Right cardiac atrium (tissue), 5 donors: ENCODE measurements around the gene SLC2A1. TPM values are rescaled to one million over a fixed set of nuclear protein-coding genes. Genes with fewer than 3 reads are reported as not detected.

Source experiments
- ATAC-seq, 2 donors: fragments of 200-7000 bp; cut with Tn5 transposase; one replicate each; pipeline versions ENCODE4 v1.8.0 to v1.9.1; 2020; ENCODE audit warnings: moderate library complexity in 2 of 2, mild to moderate bottlenecking in 1 of 2
- DNase-seq, 3 donors: peaks; one replicate each; pipeline ENCODE4 v3.0.0-alpha.2; 2020
- H3K27ac ChIP-seq: one replicate; pipeline ENCODE4 v1.5.1; 2013; ENCODE audit warnings: mild to moderate bottlenecking, low read length, control low read depth, moderate library complexity
- H3K27me3 ChIP-seq: one replicate; pipeline ENCODE4 v1.6.1; 2013; ENCODE audit not compliant: control insufficient read depth, insufficient read depth
- H3K4me1 ChIP-seq: one replicate; pipeline ENCODE4 v1.6.1; 2013; ENCODE audit warnings: low read length; ENCODE audit not compliant: control insufficient read depth, insufficient read depth
- H3K4me3 ChIP-seq: one replicate; pipeline ENCODE4 v1.5.1; 2013; ENCODE audit warnings: low read length, control low read depth
- H3K9me3 ChIP-seq: one replicate; pipeline ENCODE4 v1.6.1; 2013; ENCODE audit warnings: low read length; ENCODE audit not compliant: control insufficient read depth
- WGBS: extraction: QIAGEN DNeasy Blood & Tissue Kit; methylation state at CpG from one replicate; pipeline ENCODE4 v1.1.7; 2013; 5-methylcytosine and 5-hydroxymethylcytosine counted together
- intact Hi-C, 4 donors: fragments of 100-400 bp; cut with DNase I; formaldehyde crosslinking; loops; one replicate each; pipeline versions ENCODE4 v1.11.0 to v1.14.0; 2022 to 2023
- polyA plus RNA-seq: library from polyadenylated mRNA; stranded (reverse); fragments of 200-250 nt; gene quantifications from one replicate; pipeline ENCODE4 v1.2.3, GENCODE V29; 2013
- total RNA-seq, 4 donors: library from RNA; stranded (reverse); fragmentation: NEBNext Ultra II Directional; extraction: Animal tissue kit (Norgen Biotek cat#: 25700); gene quantifications; one replicate each; pipeline ENCODE4 v1.2.1, GENCODE V29; 2021
- donor health status: healthy with polysubstance abuse.
- donor health status: DM: no; HTN: yes; CAD: no.
- donor health status: DM: no; HTN: no; CAD: no.
- donor health status: DM: no; HTN: yes; CAD: no; lungs with severe emphysema.
- donor health status: DM: yes; HTN: yes; CAD: no.

SLC2A1 gene
- total and polyA plus RNA-seq, 5 donors, result 8.1 to 25.7 (median 14.5) TPM

DNA sequence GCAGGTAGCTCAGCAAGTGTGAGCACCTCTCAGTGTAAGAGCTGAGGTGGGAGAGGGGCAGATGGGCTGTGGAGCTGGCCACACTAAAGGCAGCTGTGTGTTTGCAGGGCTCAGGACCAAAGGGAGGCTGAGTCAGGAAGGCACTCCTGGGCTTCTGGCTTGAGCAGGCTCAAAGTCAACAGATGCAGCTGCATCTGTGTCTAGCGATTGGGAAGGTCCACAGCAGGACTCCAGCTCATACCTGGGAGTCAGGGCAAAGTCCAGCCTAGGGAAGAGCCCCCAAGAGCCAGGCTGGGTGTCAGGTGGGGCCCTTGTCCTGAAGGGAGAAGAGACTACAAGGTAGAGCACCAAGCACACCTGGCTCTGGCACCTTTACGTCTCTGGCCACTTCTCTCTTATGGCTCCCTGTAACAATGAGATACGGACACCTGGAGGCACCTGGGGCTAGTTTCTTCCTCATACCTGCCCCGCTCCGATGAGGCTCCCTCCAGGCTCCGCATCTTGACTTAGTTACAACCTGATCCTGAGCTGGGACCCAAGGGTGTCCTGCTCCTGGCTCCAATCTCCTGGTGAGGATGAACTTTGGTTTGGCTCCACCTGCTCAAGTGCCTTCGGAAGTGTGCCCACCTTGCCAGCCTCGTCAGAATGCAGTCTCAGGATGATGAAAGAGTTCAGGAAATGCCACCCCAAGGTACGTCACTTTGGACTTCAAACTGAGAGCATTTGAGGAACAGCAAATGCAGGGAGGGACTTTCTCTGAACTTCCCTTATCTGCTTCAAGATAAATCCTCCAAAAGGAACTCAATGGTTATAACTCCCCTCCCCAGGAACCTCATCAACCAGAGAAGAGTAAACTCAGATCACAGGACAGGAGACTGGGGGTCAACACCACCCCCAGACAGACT, 21.5 kb upstream of the SLC2A1 start:
- Histone ChIP-seq H3K4me1 (no peaks in the 10 kb centered on the region), H3K9me3 (no peaks in the 10 kb centered on the region), H3K27ac (no peak overlapping the region), H3K4me3 (no peak overlapping the region), H3K27me3 (no peaks in the 10 kb centered on the region)
- WGBS, result 84% methylated on average over 9 of the region's 9 CpGs
- intact Hi-C loops, result no loop called here
- no peak for ATAC-seq
- DNase-seq, result no peak

DNA sequence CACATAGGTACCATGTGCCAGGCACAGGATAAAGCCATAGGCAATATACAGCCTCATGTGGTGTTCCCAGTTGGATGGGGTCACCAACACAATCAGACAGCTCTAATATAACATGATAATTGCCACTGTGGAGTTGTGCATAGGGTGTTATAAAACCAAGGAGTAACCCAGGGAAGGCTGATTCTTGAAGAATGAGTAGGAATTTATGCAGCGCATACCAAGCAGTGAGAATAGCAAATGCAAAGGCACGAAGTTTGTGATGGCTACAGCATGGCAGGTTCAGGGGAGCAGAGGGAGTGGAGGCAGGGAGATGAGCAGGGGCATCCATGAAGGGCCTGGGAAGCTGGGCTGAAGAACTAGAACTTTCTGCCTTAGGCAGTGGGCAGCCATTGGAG, 20.4 kb upstream of the SLC2A1 start:
- Histone ChIP-seq H3K4me1 (no peaks in the 10 kb centered on the region), H3K27me3 (no peaks in the 10 kb centered on the region), H3K27ac (no peak overlapping the region), H3K9me3 (no peaks in the 10 kb centered on the region), H3K4me3 (no peak overlapping the region)
- 93% methylated on average over 2 of the region's 2 CpGs for WGBS
- DNase-seq, result no peak
- intact Hi-C loops, result no loop called here
- ATAC-seq, result no peak

DNA sequence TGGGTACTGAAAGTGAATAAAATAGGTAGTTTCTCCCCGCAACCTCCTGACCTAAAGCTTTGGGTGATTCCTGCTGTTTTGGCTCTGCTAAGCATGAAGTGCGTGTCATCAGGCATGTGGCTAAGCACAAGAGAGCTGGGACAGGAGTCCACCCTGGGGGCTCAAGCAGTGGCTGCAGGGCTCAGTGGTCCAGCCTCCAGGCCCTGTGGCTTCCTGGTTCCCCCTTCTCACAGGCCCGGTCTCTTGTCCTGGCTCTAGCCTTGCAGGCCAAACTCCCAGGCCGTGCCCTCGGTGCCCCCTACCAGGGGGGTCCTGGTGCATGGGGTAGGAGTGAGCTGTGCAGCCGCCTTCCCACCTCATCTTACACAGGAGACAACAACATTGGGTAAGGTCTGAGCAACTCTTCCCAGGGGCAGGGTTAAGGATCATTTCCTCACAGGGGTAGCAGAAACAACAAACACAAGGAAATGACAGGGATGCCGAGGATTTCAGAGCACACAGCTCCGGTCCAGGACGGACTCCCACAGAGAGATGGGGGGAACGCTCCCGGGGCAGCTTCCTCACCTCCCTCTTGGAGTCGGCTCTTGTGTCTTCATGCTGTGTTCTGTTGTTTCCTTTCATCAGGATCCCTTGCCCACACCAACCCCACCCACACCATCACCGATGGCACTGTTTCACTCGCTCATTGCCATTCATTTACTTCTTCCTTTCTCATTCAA, 19.8 kb upstream of the SLC2A1 start:
- DNase-seq (no peak), ATAC-seq (peak in 1 of 2 donors; percentile 20)
- Histone ChIP-seq H3K27me3 (no peaks in the 10 kb centered on the region), H3K4me1 (no peaks in the 10 kb centered on the region), H3K27ac (no peak overlapping the region), H3K9me3 (no peaks in the 10 kb centered on the region), H3K4me3 (no peak overlapping the region)
- intact Hi-C loops, result no loop called here
- 72% methylated on average over 14 of the region's 14 CpGs for WGBS

DNA sequence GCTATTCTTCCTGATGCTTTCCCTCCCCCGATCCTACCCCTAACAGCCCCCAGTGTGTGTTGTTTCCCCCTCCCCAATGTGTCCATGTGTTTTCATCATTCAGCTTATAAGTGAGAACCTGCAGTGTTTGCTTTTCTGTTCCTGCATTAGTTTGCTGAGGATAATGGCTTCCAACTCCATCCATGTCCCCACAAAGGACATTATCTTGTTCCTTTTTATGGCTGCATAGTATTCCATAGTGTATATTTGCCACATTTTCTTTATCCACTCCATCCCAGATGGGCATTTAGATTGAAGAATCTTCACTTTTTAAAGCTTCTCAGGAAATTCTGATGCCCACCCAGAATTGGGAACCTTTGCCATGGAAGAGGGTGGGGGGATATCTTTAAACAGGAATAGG, 19.0 kb upstream of the SLC2A1 start:
- intact Hi-C loops, result no loop called here
- Histone ChIP-seq H3K27ac (no peak overlapping the region), H3K27me3 (no peaks in the 10 kb centered on the region), H3K9me3 (no peaks in the 10 kb centered on the region), H3K4me3 (no peak overlapping the region), H3K4me1 (no peaks in the 10 kb centered on the region)
- DNase-seq, result no peak
- ATAC-seq, result no peak
- 98% methylated on average over 1 of the region's 1 CpG for WGBS

DNA sequence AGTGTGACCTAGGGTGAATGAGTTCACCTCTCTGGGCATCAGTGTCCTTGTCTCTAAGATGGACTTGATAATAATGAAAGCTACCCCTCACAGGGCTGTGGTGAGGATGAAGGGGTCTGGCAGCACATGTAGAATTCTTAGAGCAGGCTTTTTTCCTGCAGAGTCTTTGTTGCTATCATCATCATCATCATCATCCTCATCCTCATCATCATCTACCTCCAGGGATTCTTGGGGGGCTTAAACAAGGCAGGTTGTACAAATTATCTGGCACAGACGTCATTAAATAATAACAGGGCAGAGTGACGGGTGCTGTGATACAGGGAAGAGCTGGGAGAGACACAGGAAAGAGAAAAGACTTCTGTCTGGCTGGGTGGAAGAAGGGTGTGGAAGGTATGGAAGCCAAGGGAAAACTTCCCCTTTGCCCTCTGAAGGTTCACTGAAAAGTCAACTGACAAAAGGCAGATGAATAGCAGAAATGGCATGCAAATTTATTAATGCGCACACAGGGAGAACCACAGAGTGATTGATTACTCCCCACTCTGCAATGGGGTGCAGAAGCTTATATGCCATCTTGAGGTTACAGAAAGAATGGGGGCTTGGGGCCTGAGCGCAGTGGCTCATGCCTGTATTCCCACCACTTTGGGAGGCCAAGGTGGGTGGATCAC, 17.0 kb upstream of the SLC2A1 start:
- no peak for ATAC-seq
- no peak for DNase-seq
- WGBS, result 84% methylated on average over 4 of the region's 4 CpGs
- Histone ChIP-seq H3K4me1 (no peaks in the 10 kb centered on the region), H3K4me3 (no peak overlapping the region), H3K27me3 (no peaks in the 10 kb centered on the region), H3K9me3 (no peaks in the 10 kb centered on the region), H3K27ac (no peak overlapping the region)
- intact Hi-C loops, result no loop called here

DNA sequence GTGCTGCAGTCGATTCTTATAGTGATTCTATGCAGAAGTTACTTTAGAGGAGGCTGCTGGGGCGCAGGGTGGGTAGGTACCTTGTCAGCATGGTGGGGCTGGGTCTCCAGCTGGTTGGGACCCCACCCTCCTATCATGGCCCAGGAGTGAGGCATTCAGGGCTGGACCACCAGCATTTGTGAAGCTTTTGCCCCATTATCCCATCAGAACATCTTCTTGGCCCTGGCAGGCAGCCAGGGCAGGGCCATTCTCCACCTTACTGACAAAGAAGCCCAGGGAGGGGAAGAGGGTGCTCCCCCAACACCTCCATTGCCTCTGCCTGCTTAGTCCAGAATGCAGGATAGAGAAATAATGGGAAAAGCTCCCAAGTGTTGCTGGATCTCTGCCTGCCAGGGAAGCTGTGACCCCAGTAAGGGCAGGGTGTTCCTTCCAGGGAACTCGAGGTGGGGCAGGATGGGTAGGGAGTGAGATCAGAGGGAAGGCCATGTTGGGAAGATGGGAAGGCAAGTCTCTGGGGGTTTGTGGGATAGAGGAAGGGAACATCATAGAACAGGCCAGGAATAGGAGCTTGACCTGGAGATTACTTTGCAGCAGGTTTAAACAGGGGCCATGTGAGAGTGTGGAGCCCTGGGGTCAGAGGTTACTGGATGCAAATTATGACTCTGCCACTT, 16.2 kb upstream of the SLC2A1 start:
- Histone ChIP-seq H3K27me3 (no peaks in the 10 kb centered on the region), H3K27ac (no peak overlapping the region), H3K4me3 (no peak overlapping the region), H3K4me1 (no peaks in the 10 kb centered on the region), H3K9me3 (no peaks in the 10 kb centered on the region)
- WGBS, result 76% methylated on average over 3 of the region's 3 CpGs
- no peak for DNase-seq
- intact Hi-C loops, result no loop called here
- ATAC-seq, result no peak

DNA sequence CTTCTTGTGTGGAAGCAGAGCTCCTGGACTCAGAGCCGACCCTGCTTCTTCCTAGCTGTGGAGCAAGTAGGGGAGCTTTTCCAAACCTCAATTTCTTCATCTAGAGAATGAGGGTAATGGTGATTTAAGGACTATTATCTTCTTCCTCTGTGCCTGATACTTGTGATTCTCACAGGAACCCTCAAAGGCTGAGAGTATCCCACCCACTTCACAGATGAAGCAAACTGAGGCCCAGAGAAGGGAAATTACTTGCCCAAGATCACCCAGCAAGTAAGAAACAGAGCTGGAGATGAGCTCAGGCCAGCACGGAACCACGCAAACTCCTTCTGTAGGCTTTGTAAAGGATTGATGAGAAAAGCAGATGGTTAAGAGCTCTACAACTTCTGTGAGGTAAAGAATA, 15.1 kb upstream of the SLC2A1 start:
- intact Hi-C loops, result no loop called here
- DNase-seq, result no peak
- Histone ChIP-seq H3K27me3 (no peaks in the 10 kb centered on the region), H3K4me3 (no peak overlapping the region), H3K9me3 (no peaks in the 10 kb centered on the region), H3K4me1 (no peaks in the 10 kb centered on the region), H3K27ac (no peak overlapping the region)
- no peak for ATAC-seq
- 94% methylated on average over 3 of the region's 3 CpGs for WGBS

DNA sequence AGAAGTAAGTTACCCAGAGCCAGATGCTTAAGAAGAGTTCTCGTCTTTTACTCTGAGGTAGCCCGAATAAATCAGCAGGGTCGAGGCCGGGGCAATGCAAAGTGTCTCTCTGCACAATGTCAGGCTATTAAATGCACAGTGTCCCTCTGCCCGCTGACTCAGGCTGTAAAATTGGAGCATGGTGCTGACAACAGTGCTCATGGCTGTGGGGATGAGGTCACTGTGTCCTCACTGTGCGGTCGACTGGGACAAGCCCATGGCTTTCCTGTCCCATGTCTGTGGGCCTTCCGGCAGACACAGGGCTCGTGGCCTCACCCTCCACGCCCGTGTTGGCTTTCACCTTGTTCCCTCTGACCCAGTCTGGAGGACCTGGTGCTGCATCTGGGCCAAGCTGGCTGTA, 14.6 kb upstream of the SLC2A1 start:
- intact Hi-C loops, result no loop called here
- Histone ChIP-seq H3K27ac (no peak overlapping the region), H3K27me3 (no peaks in the 10 kb centered on the region), H3K9me3 (no peaks in the 10 kb centered on the region), H3K4me3 (no peak overlapping the region), H3K4me1 (no peaks in the 10 kb centered on the region)
- ATAC-seq (peak; percentile 65 to 78), DNase-seq (peak in 1 of 3 donors; percentile 48)
- 61% methylated on average over 11 of the region's 11 CpGs for WGBS

DNA sequence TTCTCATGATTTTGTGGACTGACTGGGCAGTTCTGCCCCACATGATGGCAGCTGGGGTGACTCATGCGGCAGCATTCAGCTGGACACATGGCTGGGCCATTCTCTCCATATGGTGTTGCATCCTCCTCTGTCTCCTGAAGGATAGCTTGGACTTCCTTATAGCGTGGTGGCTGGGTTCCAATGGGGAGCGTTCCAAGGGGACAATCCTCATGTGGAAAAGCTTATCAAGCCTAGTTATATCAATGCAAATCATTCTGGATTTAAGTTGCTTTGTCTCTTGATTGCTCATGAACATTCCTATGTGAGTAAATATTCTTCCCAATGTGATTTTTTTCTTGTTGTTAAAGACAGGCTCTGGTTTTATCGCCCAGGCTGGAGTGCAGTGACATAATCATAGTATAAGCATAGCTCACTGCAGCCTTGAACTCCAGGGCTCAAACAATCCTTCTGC, 13.2 kb upstream of the SLC2A1 start:
- Histone ChIP-seq H3K9me3 (no peaks in the 10 kb centered on the region), H3K4me1 (no peaks in the 10 kb centered on the region), H3K27ac (no peak overlapping the region), H3K4me3 (no peak overlapping the region), H3K27me3 (no peaks in the 10 kb centered on the region)
- WGBS, result 54% methylated on average over 4 of the region's 4 CpGs
- ATAC-seq (no peak), DNase-seq (no peak)
- intact Hi-C loops, result no loop called here

DNA sequence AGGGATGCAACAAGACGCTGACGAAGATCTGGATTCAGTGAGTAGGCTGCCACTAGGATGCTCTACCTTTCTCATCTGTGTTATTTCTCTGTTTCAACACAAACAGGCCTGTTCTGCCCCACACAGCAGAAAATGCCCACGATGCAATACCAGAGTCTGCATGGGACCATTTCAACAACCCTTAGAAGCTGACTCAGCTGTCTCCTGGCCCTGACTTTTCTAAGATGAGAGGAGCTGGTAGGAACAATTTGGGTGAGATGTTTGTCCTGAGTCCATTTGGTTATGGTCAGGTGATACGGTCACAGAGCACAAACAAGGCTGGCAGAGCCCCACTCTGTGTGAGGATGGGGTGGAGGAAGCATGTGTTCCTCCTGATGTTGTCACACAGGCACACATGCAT, 11.5 kb upstream of the SLC2A1 start:
- Histone ChIP-seq H3K4me1 (no peaks in the 10 kb centered on the region), H3K9me3 (no peaks in the 10 kb centered on the region), H3K27ac (no peak overlapping the region), H3K27me3 (no peaks in the 10 kb centered on the region), H3K4me3 (no peak overlapping the region)
- DNase-seq (no peak), ATAC-seq (no peak)
- 91% methylated on average over 4 of the region's 4 CpGs for WGBS
- intact Hi-C loops, result no loop called here
